Measurements from ENCODE around the gene ENTPD7.

The ENTPD7 gene

DNA sequence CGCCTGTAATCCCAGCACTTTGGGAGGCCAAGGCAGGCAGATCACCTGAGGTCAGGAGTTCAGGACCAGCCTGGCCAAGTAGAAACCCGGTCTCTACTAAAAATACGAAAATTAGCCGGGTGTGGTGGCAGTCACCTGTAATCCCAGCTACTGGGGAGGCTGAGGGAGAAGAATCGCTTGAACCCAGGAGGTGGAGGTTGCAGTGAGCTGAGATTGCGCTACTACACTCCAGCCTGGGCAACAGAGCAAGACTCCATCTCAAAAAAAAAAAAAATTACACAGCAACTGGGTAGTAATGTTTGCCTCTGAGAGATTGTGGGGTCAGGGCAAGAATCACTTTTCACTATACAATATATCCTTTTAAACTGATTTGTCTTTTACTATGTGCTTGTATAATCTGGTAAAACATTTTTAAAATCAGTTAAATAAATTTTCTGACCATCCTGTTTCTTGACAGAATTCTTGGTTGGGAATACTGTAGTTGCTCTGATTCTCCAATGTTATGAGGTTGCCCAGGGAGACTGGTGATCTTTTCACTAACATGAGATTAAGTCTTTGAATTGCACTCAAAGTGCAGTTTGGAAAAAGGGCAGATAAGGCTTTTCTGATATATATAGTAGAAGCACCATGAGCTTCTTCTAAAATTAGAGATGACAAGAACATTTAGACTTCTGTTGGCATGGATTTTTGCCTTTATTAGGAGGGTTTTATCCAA, 1.5 kb downstream of the ENTPD7 start:
- TF ChIP-seq, protein P1, sequence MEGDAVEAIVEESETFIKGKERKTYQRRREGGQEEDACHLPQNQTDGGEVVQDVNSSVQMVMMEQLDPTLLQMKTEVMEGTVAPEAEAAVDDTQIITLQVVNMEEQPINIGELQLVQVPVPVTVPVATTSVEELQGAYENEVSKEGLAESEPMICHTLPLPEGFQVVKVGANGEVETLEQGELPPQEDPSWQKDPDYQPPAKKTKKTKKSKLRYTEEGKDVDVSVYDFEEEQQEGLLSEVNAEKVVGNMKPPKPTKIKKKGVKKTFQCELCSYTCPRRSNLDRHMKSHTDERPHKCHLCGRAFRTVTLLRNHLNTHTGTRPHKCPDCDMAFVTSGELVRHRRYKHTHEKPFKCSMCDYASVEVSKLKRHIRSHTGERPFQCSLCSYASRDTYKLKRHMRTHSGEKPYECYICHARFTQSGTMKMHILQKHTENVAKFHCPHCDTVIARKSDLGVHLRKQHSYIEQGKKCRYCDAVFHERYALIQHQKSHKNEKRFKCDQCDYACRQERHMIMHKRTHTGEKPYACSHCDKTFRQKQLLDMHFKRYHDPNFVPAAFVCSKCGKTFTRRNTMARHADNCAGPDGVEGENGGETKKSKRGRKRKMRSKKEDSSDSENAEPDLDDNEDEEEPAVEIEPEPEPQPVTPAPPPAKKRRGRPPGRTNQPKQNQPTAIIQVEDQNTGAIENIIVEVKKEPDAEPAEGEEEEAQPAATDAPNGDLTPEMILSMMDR (IDR thresholded peaks at IDR 0.05; ENCODE audit: extremely low read depth, missing control alignments): no peak
- no peak for DNase-seq (ENCODE audit: low spot score)

DNA sequence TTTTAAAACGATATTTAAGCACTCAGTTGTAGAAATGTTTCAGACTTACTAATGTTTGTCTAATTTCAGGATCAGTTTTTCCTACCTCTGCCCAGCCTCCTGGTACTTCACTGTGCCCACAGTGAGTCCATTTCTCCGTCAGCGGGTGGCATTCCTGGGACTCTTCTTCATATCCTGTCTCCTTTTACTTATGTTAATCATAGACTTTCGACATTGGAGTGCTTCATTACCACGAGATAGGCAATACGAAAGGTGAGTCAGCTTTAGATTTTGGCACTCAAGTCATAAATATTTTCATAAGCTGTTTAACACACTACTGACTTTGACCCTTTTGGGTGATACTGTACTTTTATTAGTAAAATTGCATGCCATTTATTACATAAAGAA, 2.1 kb downstream of the ENTPD7 start:
- TF ChIP-seq, protein P1 (IDR thresholded peaks at IDR 0.05; ENCODE audit: extremely low read depth, missing control alignments): no peak
- DNase-seq (ENCODE audit: low spot score): no peak

DNA sequence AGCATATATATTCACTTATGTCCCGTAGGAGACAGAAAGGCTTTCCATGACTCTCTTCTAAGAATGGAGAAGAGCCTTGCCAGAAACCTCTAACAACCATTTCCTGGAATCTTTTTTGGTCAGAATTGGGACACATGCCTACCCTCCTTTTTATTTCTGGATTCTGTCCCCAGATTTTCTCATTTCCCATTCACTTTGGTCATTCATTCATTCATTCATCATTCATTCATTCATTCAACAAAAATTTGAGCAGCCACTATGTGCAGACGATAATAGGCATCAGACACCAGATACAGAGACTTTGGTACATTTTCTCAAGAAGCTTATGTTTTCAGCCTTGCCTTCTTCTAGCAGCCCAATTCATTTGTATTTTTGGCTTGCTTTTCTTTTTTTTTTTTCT, 6.0 kb downstream of the ENTPD7 start:
- no peak for DNase-seq (ENCODE audit: low spot score)
- TF ChIP-seq, protein P1 (IDR thresholded peaks at IDR 0.05; ENCODE audit: extremely low read depth, missing control alignments): no peak

DNA sequence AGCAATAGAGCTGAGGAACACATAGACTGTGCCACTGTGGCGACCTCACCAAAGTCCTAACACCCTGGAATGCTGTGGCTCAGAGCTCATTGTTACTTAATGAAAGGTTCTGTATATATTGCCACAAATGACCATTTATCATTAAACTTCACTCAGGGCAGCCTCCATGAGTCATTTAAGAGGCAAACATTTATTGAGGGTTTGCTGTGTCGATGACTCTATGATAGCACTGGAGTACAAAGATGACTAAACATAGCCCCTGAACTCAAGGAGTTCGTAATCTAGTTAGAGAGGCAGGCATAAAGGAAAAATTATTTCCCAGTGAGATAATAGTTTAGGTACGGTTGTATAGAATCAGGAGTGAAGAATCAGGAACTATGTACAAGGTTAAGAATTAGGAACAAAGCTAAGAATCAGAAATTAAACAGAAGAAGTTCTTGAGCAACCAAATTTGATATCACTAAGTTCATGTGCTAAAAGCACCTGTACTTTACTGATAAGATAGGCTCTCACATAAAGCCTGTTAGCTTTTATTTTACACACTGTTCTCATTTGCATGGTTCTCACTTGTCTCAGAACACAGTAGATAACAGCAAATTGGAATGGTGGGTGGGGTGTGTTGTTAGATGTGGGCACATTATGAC, 7.9 kb downstream of the ENTPD7 start:
- TF ChIP-seq, protein P1 (IDR thresholded peaks at IDR 0.05; ENCODE audit: extremely low read depth, missing control alignments): no peak
- no peak for DNase-seq (ENCODE audit: low spot score)

DNA sequence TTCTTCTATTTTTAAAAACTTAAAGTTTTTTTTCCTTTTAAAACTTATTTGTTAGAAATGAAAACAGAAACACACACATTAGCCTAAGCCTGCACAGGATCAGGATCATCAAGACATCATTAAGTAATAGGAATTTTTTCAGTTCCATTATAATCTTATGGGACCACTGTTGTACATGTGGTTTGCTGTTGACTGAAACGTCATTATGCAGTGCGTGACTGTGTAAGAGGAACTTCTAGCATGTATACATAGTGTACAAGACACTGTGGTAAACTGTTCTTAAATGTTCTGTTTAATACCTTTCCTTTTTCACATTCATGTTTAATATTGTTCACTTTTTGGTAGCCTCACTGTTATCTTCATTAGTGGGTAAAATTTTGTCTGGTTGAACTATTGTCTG, 12.1 kb downstream of the ENTPD7 start:
- TF ChIP-seq, protein P1 (IDR thresholded peaks at IDR 0.05; ENCODE audit: extremely low read depth, missing control alignments): no peak
- no peak for DNase-seq (ENCODE audit: low spot score)

DNA sequence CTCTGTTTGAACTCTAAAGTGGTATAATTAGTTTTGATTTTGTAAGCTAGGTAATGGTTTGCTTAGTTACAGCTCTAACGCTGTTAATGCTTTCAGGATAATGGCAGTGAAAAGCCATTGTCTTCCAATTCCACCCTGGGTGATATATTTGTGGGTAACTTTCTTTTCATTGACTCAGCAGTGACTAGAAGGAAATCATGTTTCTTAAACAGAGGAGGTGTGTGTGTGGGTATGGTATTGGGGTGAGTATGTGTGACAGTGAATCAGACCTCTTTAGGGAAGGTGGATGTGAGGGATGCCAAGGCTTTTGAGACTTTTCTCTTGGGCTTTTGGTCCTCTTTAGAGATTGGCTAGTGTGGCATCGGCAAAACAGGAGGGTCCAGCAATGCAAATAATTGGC, 13.6 kb downstream of the ENTPD7 start:
- no peak for DNase-seq (ENCODE audit: low spot score)
- TF ChIP-seq, protein P1 (IDR thresholded peaks at IDR 0.05; ENCODE audit: extremely low read depth, missing control alignments): no peak

DNA sequence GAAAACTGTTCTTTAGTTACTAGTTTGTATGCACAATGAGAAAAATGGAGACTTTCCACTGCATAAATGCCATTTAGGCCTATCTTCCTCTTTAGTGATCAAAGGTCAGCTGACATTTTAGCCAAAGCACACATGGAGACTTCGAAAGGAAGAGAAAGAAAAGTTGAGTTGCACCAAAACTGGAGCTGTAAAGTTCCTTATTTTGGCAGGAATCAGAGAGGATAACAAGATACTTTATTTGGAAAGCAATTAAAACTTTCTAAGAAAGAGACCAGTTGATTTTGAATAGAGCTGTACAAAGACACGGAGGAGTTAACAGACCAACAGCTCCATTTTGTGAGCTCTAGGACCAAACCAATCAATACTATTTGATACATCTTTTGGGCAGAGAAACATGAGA, 14.2 kb downstream of the ENTPD7 start:
- TF ChIP-seq, protein P1 (IDR thresholded peaks at IDR 0.05; ENCODE audit: extremely low read depth, missing control alignments): no peak
- DNase-seq (ENCODE audit: low spot score): no peak

Data from GM20000 (cell line).